ENCODE measurements around the gene IQCN. TPM values are rescaled to one million over a fixed set of nuclear protein-coding genes. Genes with fewer than 3 reads are reported as not detected.

Gene IQCN
- total and polyA plus RNA-seq, 2 of the 4 experiments (the other 2 are of a cell fraction) = 0.18 to 0.67 TPM

DNA sequence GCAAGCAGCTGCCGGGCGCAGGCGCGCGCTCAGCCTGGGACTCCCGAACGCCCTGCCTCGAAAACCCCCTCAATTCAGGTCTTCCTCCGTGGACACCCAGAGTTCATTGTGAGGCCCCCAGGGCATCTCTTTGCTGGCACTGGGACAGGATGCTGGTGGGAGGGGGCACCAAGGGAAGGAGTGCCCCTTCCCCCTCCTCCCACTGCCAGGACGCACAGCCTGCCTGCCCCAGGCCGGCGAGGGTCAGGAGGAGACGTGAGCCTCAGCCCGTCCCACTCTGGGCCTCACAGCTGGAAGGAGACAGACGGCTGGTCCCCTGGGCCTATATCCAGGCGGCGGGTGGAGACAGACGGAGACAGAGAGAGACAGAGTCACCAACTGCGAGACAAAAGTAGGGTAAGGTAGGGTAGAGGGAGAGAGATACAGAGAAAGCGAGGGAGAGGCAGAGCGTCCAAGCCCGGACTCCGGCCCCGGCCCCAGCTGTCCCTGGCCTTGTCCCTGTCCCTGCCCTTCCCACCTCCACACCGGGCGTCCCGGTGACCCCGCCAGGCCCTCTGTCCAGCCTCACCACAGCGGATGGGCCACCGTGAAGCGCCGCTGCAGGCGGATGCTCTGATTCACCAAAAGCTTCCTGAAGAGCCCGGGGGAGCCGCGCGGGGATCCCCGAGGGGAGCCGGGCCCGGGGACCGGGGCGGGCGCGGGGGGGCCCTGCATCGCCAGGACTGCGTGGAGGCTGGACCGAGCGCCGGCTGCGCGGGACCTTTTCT, 48.4 kb downstream of the IQCN start, which contains the start of gene PDE4C:
TSS of gene PDE4C (minus strand) at position 737 of the 767 bp plus-strand sequence. CDS start at position 714, 23 bp downstream.
- CTCF ChIA-PET = no interaction called here

More for the DNA sequence above, 48.4 kb downstream of the IQCN start, which contains the start of gene PDE4C:
- H2BK20ac ChIP-seq (ENCODE audit: low read depth, low read length) = no peak within 1 kb of the TSS
- H4K20me1 ChIP-seq (ENCODE audit: insufficient read depth, low read length) = no peaks in the 10 kb centered on the region
- H3K18ac ChIP-seq (ENCODE audit: low read depth, low read length) = no peak within 1 kb of the TSS
- dilution Hi-C loops (cut with HindIII; ENCODE audit: low sequenced_read_pairs, unreplicated experiment) (no loop called here), intact Hi-C loops (cut with micrococcal nuclease) (no loop called here), in situ Hi-C loops (cut with MboI; ENCODE audit: low sequenced_read_pairs) (no loop called here)
- H2AFZ ChIP-seq (replicated peaks; ENCODE audit: low read length, poor library complexity) = peak within 1 kb of the TSS; percentile 96
- 0 out of 2 replicates have a peak within 1 kb of the TSS, but pooled peaks have one; percentile 20 for H2AK5ac ChIP-seq (ENCODE audit: low read depth, low read length)
- no peak within 1 kb of the TSS for H2BK5ac ChIP-seq (ENCODE audit: low read depth, low read length, poor library complexity, severe bottlenecking)
- H3K23ac ChIP-seq (ENCODE audit: low read depth, low read length) = no peak within 1 kb of the TSS
- peaks cover 7% of the 10 kb centered on the region for H3K4me1 ChIP-seq (ENCODE audit: control insufficient read depth, insufficient read depth, low read length)
- no peak within 1 kb of the TSS for H3K9ac ChIP-seq (ENCODE audit: low read depth, low read length)
- TF ChIP-seq NFE2L2 (IDR thresholded peaks at IDR 0.05; ENCODE audit: low read depth, low read length) (no peak), BHLHE40 (IDR thresholded peaks at IDR 0.05; ENCODE audit: low read depth, low read length) (no peak), MAFK (IDR thresholded peaks at IDR 0.05; ENCODE audit: low read depth, low read length) (no peak), RAD21 (IDR thresholded peaks at IDR 0.05; ENCODE audit: low read length) (no peak)
- H2BK120ac ChIP-seq (ENCODE audit: low read depth, low read length) = no peak within 1 kb of the TSS
- H3K4me3 ChIP-seq (ENCODE audit: insufficient read depth, low read depth, low read length) = no peak within 1 kb of the TSS
- H3K4me2 ChIP-seq (ENCODE audit: low read depth, low read length) = no peak within 1 kb of the TSS
- POLR2A ChIA-PET (ENCODE audit: unreplicated experiment) = no interaction called here
- DNase-seq (no peak), ATAC-seq (ENCODE audit: low read depth) (no peak)
- no peak within 1 kb of the TSS for H4K91ac ChIP-seq (ENCODE audit: insufficient read depth, low read depth, low read length)
- no peak within 1 kb of the TSS; a peak in 1 of 4 replicates for H4K8ac ChIP-seq (ENCODE audit: low read depth in 2 of 2, low read length in 2 of 2)
- H3K14ac ChIP-seq (replicated peaks; ENCODE audit: low read depth, low read length) = no peak within 1 kb of the TSS
- peak within 1 kb of the TSS; percentile 19 for H2AK9ac ChIP-seq (replicated peaks; ENCODE audit: low read depth, low read length, poor library complexity)
- no peak within 1 kb of the TSS for H3K4ac ChIP-seq (ENCODE audit: low read depth, low read length)
- 8% methylated on average over 7 of the region's 51 CpGs; no CpG with 5 or more reads in 1 of the 2 experiments for WGBS, 2 experiments (ENCODE audit: extremely low coverage in 2 of 2, insufficient read length in 1 of 2)
- no peak within 1 kb of the TSS for H3K27ac ChIP-seq (ENCODE audit: insufficient read depth, low read length)
- no peak within 1 kb of the TSS for H2BK15ac ChIP-seq (ENCODE audit: low read depth, low read length)
- no peak within 1 kb of the TSS for H3K56ac ChIP-seq (ENCODE audit: extremely low read depth, insufficient read depth, low read length)
- peaks cover 10% of the 10 kb centered on the region; the same call in 1 of the 2 replicates for H3K27me3 ChIP-seq (ENCODE audit: control insufficient read depth, insufficient read depth, low read length)
- H3K36me3 ChIP-seq (ENCODE audit: control insufficient read depth, insufficient read depth, low read length) = no peaks in the 10 kb centered on the region
- H3K9me1 ChIP-seq (ENCODE audit: insufficient read depth, low read length) = peaks cover 2% of the 10 kb centered on the region; the same call in 1 of the 2 replicates
- H3K9me3 ChIP-seq (ENCODE audit: control insufficient read depth, insufficient read depth, low read length) = no peaks in the 10 kb centered on the region
- H4K5ac ChIP-seq (ENCODE audit: low read depth, low read length) = no peak within 1 kb of the TSS; the same call in 1 of the 2 replicates
- H3K79me1 ChIP-seq (ENCODE audit: low read depth in 1 of 2, low read length in 2 of 2) = no peaks in the 10 kb centered on the region
- no TSS peak for BruUV-seq (replicated peaks)

Data from IMR-90 (cell line).